Esophagus squamous epithelium (tissue), 5 donors: ENCODE measurements around the gene M6PR. TPM values are rescaled to one million over a fixed set of nuclear protein-coding genes. Genes with fewer than 3 reads are reported as not detected.
"Not testable (repeated sequence)": the region's sequence is repeated elsewhere in the genome, so short reads cannot be mapped to it uniquely, and the experiment has no call there.

Experiments used
- DNase-seq: peaks from one replicate; lab custom pipeline; 2025; lab: John Stamatoyannopoulos, UW
- H3K27ac ChIP-seq, 4 donors: fragments of 200-600 bp; sonication (generic); one replicate each; pipeline ENCODE4 v1.5.1; 2016 to 2019; ENCODE audit warnings: mild to moderate bottlenecking in 1 of 4
- H3K27me3 ChIP-seq, 4 donors: fragments of 200-600 bp; sonication (generic); 1 replicate in 3 of 4; 2 replicates in 1 of 4; pipeline versions ENCODE4 v1.5.1 to v1.6.0; 2017 to 2021; ENCODE audit warnings: antibody characterized with exemption in 1 of 4
- H3K36me3 ChIP-seq, 3 donors: fragments of 200-600 bp; sonication (generic); one replicate each; pipeline ENCODE4 v1.5.1; 2016 to 2019
- H3K4me1 ChIP-seq, 3 donors: fragments of 200-600 bp; sonication (generic); one replicate each; pipeline ENCODE4 v1.5.1; 2017 to 2019
- H3K4me3 ChIP-seq, 4 donors: fragments of 200-600 bp; sonication (generic); 1 replicate in 3 of 4; 2 replicates in 1 of 4; pipeline ENCODE4 v1.5.1; 2016 to 2019; ENCODE audit warnings: mild to moderate bottlenecking in 2 of 4, moderate library complexity in 1 of 4
- H3K9me3 ChIP-seq, 3 donors: fragments of 200-600 bp; sonication (generic); one replicate each; pipeline ENCODE4 v1.5.1; 2016 to 2019
- POLR2A ChIP-seq, 4 donors: fragments of 450-650 bp; IDR thresholded peaks; one replicate each; pipeline ENCODE4 v1.6.1; 2017; ENCODE audit warnings: antibody characterized with exemption in 4 of 4, mild to moderate bottlenecking in 4 of 4, moderate library complexity in 3 of 4
- WGBS, 2 donors: methylation state at CpG; one replicate each; pipeline ENCODE4 v1.1.5; 2018; 5-methylcytosine and 5-hydroxymethylcytosine counted together
- intact Hi-C: fragments of 100-400 bp; cut with DNase I; formaldehyde crosslinking; loops from one replicate; pipeline ENCODE4 v1.15.0; 2022
- total RNA-seq, 4 donors: library from RNA; depleted of rRNA; stranded (reverse); fragments of >200 nt; gene quantifications; one replicate each; pipeline ENCODE4 v1.1.0, GENCODE V29; 2016
- TF ChIP-seq, protein P1 (sequence below), 6 experiments: fragments of 450-650 bp in 4 of 6; fragments of 200-600 bp in 2 of 6; sonication (generic) in 2 of 6; IDR thresholded peaks; one replicate each; pipeline ENCODE4 v1.5.1; 2016 to 2019; ENCODE audit warnings: antibody characterized with exemption in 6 of 6, mild to moderate bottlenecking in 4 of 6, moderate library complexity in 4 of 6
- donor health status: DM: yes; HTN: yes; CAD: no.

The M6PR gene
- total RNA-seq, 4 donors from 2014 or later = 60.1 to 120 (median 108) TPM

DNA sequence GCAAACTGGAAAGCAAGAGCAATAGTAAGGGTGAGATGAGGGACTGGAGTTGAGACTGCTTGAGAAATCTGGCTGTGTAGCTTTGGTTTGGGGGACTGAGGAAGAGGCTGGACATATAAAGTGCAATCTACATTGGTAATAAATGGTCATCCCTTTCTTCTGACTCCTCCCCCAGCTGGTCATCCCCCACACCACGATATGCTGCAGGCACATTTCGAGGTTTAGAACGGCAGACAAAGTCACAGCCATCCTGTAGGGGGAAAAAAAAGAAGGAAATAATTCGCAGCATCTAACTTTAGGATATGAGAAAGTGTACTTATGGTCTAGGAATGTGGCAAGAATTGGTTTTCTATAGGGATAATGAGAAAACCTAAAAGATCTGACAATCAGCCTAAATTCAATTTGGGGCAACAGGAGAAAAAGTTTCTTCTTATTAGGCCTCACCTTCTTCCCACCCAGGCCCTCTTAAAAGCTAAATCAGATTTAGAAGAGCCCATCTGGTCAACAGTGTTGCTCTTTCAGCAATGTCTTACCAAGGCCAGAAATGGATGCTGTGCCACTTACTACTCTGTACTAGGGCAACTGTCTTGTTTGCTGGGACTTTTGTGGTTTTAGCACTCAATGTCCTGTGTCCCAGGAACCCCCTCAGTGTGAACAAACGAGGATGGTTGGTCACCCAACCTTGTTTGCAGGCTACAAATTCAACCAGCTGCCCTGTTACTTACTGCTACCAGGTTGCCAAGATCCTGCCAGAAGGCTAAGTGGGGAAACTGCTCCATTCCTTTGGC lies 7.6 kb downstream of the M6PR start:
- Histone ChIP-seq H3K4me1 (peaks cover 0 to 2% (median 0%) of the 10 kb centered on the region in 3 donors), H3K27ac (no peak overlapping the region), H3K36me3 (peaks cover 21 to 78% (median 31%) of the 10 kb centered on the region in 3 donors), H3K9me3 (no peaks in the 10 kb centered on the region), H3K27me3 (no peaks in the 10 kb centered on the region), H3K4me3 (no peak overlapping the region)
- WGBS, 2 donors = 71 to 77% methylated on average over 4 to 5 of the region's 5 CpGs
- intact Hi-C loops = no loop called here
- no peak for DNase-seq
- TF ChIP-seq POLR2A (IDR thresholded peaks at IDR 0.05) = no peak
- TF ChIP-seq, protein P1, sequence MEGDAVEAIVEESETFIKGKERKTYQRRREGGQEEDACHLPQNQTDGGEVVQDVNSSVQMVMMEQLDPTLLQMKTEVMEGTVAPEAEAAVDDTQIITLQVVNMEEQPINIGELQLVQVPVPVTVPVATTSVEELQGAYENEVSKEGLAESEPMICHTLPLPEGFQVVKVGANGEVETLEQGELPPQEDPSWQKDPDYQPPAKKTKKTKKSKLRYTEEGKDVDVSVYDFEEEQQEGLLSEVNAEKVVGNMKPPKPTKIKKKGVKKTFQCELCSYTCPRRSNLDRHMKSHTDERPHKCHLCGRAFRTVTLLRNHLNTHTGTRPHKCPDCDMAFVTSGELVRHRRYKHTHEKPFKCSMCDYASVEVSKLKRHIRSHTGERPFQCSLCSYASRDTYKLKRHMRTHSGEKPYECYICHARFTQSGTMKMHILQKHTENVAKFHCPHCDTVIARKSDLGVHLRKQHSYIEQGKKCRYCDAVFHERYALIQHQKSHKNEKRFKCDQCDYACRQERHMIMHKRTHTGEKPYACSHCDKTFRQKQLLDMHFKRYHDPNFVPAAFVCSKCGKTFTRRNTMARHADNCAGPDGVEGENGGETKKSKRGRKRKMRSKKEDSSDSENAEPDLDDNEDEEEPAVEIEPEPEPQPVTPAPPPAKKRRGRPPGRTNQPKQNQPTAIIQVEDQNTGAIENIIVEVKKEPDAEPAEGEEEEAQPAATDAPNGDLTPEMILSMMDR (IDR thresholded peaks at IDR 0.05) = no peak

DNA sequence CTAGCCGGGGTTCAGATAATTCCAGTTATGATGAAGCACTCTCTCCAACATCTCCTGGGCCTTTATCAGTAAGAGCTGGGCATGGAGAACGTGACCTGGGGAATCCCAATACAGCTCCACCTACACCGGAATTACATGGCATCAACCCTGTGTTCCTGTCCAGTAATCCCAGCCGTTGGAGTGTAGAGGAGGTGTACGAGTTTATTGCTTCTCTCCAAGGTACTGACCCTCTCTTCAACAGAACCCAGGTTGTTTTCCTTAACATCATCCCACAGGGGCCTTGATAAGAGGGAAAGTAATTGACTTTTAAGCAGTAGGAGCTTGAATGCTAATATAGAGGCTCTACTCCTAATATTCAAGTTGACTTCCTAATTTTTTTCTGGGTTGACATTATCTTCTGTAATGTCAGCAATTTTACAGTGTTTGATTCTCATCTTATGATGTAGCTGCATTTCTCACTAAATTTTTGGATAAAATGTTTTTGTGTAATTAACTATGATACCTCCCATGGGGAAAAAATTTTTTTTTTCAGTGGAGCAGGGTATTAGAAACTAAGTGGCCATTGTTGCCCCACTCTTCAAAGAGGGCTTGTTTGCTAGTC lies 11.5 kb downstream of the M6PR start:
- H3K27me3 ChIP-seq, H3K27ac ChIP-seq, H3K4me1 ChIP-seq, H3K9me3 ChIP-seq, DNase-seq, intact Hi-C loops, H3K4me3 ChIP-seq: not testable (repeated sequence)
- peaks cover 0 to 81% (median 21%) of the 10 kb centered on the region in 3 donors for H3K36me3 ChIP-seq
- 76 to 84% methylated on average over 5 of the region's 5 CpGs for WGBS, 2 donors

DNA sequence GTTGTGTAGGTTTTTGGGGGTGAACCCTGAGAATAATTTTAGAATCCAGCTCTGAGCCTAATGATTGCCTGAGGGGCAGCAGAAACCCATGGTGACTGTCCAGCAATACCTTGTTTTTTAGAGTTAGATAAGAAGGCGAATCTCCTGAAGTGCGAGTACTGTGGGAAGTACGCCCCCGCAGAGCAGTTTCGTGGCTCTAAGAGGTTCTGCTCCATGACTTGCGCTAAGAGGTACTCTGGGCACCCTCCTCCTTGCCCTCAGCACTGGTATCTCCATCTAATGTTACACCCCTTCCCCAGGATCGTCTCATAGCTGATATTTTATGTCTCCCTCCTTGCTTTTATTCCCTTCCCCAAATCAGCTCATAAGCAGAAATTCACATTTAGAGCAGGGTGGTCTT lies 12.7 kb downstream of the M6PR start:
- Histone ChIP-seq H3K27me3 (no peaks in the 10 kb centered on the region), H3K9me3 (no peaks in the 10 kb centered on the region), H3K4me1 (no peaks in the 10 kb centered on the region), H3K27ac (no peak overlapping the region), H3K36me3 (peaks cover 0 to 77% (median 13%) of the 10 kb centered on the region in 3 donors), H3K4me3 (no peak overlapping the region)
- WGBS, 2 donors = 91 to 96% methylated on average over 7 of the region's 7 CpGs
- TF ChIP-seq, protein P1 (IDR thresholded peaks at IDR 0.05) = no peak
- TF ChIP-seq POLR2A (IDR thresholded peaks at IDR 0.05) = no peak
- no peak for DNase-seq
- intact Hi-C loops = no loop called here

DNA sequence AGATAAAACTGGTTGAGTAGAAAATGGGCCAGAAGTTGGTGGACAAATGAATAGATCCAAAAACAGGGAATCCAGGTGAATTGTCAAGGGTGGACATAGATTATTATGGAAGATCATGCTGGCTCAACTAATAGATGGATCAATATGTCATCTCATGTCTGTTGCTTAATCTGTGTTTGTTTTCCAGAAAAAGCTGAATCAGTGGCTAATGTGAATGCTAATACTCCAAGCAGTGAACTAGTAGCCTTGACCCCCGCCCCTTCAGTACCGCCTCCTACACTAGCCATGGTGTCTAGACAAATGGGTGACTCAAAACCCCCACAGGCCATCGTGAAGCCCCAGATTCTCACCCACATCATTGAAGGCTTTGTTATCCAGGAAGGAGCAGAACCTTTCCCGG lies 15.4 kb downstream of the M6PR start:
- H3K36me3 ChIP-seq = peaks cover 0 to 92% (median 6%) of the 10 kb centered on the region in 3 donors
- DNase-seq, H3K9me3 ChIP-seq, intact Hi-C loops, H3K27ac ChIP-seq, H3K4me3 ChIP-seq, H3K27me3 ChIP-seq, H3K4me1 ChIP-seq: not testable (repeated sequence)
- 67 to 94% methylated on average over 1 to 3 of the region's 4 CpGs for WGBS, 2 donors

DNA sequence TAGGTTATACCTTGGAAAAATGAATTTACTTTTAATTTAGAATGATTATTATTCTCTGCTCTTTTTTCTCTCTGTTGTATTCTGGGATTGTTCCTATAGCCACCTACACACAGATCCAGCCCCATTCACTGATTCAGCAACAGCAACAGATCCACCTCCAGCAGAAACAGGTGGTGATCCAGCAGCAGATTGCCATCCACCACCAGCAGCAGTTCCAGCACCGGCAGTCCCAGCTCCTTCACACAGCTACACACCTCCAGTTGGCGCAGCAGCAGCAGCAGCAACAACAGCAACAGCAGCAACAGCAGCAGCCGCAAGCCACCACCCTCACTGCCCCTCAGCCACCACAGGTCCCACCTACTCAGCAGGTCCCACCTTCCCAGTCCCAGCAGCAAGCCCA lies 17.0 kb downstream of the M6PR start:
- H3K27ac ChIP-seq, H3K9me3 ChIP-seq, intact Hi-C loops, DNase-seq, H3K27me3 ChIP-seq, H3K4me3 ChIP-seq, H3K4me1 ChIP-seq: not testable (repeated sequence)
- WGBS, 2 donors = no CpG with 5 or more reads among the region's 3 CpGs
- H3K36me3 ChIP-seq = peaks cover 0 to 89% (median 1%) of the 10 kb centered on the region in 3 donors

DNA sequence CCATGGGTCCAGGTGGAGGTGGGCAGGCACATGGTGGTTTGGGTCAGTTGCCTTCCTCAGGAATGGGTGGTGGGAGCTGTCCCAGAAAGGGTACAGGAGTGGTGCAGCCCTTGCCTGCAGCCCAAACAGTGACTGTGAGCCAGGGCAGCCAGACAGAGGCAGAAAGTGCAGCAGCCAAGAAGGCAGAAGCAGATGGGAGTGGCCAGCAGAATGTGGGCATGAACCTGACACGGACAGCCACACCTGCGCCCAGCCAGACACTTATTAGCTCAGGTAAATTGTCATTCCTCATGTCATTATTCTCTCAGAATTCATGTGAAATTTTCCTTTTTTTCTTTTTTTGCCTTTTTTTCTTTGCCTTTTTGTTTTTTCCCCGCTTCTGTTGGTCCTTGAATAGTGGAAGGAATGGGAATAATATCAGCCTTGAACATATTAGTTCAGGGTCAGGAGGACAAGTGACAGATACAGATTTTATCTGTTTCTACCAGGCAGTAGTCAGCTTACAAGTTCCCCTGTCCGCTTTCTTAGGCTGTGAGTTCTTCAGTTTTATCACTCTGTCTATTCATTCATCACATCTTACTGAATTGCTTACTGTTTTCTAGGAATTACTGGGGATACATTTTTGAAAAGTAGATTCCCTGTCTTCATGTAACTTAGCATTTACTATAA lies 18.7 kb downstream of the M6PR start:
- H3K9me3 ChIP-seq, H3K27ac ChIP-seq, DNase-seq, H3K27me3 ChIP-seq, intact Hi-C loops, H3K4me1 ChIP-seq, H3K4me3 ChIP-seq: not testable (repeated sequence)
- H3K36me3 ChIP-seq = peaks cover 0 to 89% (median 0%) of the 10 kb centered on the region in 3 donors
- WGBS, 2 donors = 78 to 86% methylated on average over 4 of the region's 4 CpGs

DNA sequence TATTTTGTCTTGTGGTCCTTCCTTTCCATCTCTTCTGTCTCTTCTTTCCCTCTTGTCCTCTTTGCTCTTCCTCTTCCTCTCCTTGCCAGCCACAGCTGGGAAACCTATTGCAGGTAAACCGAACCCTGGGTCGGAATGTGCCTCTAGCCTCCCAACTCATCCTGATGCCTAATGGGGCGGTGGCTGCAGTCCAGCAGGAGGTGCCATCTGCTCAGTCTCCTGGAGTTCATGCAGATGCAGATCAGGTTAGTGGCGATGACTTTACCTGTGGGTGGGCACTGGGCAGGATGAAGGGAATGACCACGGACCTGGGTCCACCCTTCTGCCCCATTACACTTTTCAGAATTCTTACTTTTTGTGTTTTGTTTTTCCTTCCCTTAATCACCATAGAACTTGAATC lies 26.9 kb downstream of the M6PR start:
- intact Hi-C loops = no loop called here
- DNase-seq = no peak
- no peak for TF ChIP-seq POLR2A (IDR thresholded peaks at IDR 0.05)
- TF ChIP-seq, protein P1 (IDR thresholded peaks at IDR 0.05) = no peak
- WGBS, 2 donors = 85 to 95% methylated on average over 5 of the region's 5 CpGs
- no peak overlapping the region for H3K4me3 ChIP-seq
- H3K36me3 ChIP-seq = peaks cover 0 to 96% (median 9%) of the 10 kb centered on the region in 3 donors
- no peaks in the 10 kb centered on the region for H3K9me3 ChIP-seq
- no peaks in the 10 kb centered on the region for H3K27me3 ChIP-seq
- H3K27ac ChIP-seq = no peak overlapping the region
- peaks cover 0 to 4% (median 3%) of the 10 kb centered on the region in 3 donors for H3K4me1 ChIP-seq

DNA sequence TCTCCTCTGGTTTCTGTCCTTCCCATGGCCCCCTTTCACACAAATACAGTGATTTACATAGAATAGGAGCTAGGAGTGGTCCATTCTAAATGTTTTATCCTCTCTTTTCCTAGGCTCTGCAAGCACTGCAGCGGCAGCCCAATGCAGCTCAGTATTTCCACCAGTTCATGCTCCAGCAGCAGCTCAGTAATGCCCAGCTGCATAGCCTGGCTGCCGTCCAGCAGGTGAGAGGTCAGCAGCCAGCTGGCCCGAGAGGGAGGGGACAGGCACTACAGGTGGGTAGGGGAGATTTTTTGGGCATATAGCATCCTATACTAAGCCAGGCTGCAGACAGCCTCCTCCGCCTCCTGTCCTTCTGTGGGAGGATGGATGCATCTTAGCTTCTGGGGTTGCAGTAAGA lies 29.8 kb downstream of the M6PR start:
- Histone ChIP-seq H3K4me1 (peaks cover 13 to 30% (median 15%) of the 10 kb centered on the region in 3 donors), H3K36me3 (peaks cover 0 to 70% (median 9%) of the 10 kb centered on the region in 3 donors)
- H3K27me3 ChIP-seq, H3K27ac ChIP-seq, intact Hi-C loops, DNase-seq, H3K4me3 ChIP-seq, H3K9me3 ChIP-seq: not testable (repeated sequence)
- 81 to 100% methylated on average over 1 to 3 of the region's 4 CpGs for WGBS, 2 donors
